Endothelial cell (in vitro differentiated cells): ENCODE measurements around the gene EVA1C. TPM values are rescaled to one million over a fixed set of nuclear protein-coding genes. Genes with fewer than 3 reads are reported as not detected.
"Not testable (repeated sequence)": the region's sequence is repeated elsewhere in the genome, so short reads cannot be mapped to it uniquely, and the experiment has no call there.

Experiments used
- DNase-seq: peaks from one replicate; pipeline ENCODE4 v3.0.0; 2021; ENCODE audit warnings: low spot score
- H3K27ac Mint-ChIP-seq: one replicate; pipeline ENCODE4 v1.8.0; 2021; ENCODE audit warnings: mixed read lengths, inconsistent platforms; ENCODE audit not compliant: unreplicated experiment
- H3K27me3 Mint-ChIP-seq: one replicate; pipeline ENCODE4 v1.8.0; 2021; ENCODE audit warnings: mild to moderate bottlenecking, moderate library complexity, mixed read lengths, inconsistent platforms; ENCODE audit not compliant: unreplicated experiment
- H3K36me3 Mint-ChIP-seq: one replicate; pipeline ENCODE4 v1.8.0; 2021; ENCODE audit warnings: mild to moderate bottlenecking, low read depth, mixed read lengths, inconsistent platforms; ENCODE audit not compliant: unreplicated experiment
- H3K4me1 Mint-ChIP-seq: one replicate; pipeline ENCODE4 v1.8.0; 2021; ENCODE audit warnings: mild to moderate bottlenecking, mixed read lengths, inconsistent platforms; ENCODE audit not compliant: unreplicated experiment
- H3K4me3 Mint-ChIP-seq: one replicate; pipeline ENCODE4 v1.8.0; 2021; ENCODE audit warnings: mild to moderate bottlenecking, mixed read lengths, inconsistent platforms; ENCODE audit not compliant: unreplicated experiment
- H3K9me3 Mint-ChIP-seq: one replicate; pipeline ENCODE4 v1.8.0; 2021; ENCODE audit warnings: mixed read lengths, inconsistent platforms; ENCODE audit not compliant: unreplicated experiment
- total RNA-seq: library from RNA; stranded (reverse); fragmentation: NEBNext Ultra II Directional; extraction: Animal tissue kit (Norgen Biotek cat#: 25700); gene quantifications from one replicate; pipeline ENCODE4 v1.2.1, GENCODE V29; 2021; ENCODE audit not compliant: unreplicated experiment
- TF ChIP-seq, protein P1 (sequence below): fragments of 200-600 bp; sonication (generic); IDR thresholded peaks from one replicate; pipeline ENCODE4 v1.5.0; 2021; ENCODE audit warnings: antibody characterized with exemption; ENCODE audit not compliant: unreplicated experiment

Gene EVA1C
- total RNA-seq, 1 donor from 2014 or later: 1.1 TPM

DNA sequence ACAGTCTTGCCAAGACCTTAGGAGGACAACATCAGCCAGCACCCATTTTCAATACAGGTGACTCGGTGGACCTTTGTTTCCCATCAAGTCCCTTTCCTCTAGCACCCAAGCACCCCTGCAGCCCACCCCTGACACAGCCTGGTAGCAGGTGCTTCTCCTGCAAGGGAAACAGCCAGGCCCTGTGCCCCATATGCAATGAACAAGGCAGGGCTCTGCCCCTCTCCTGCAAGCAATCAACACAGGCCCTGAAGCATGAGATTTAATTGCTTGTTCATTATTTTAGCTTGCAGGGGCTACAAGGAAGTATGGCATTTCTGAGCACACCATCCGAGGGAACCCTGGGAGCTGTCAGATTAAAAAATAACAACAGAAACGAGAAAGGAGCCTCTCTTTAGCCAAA, 137.4 kb downstream of the EVA1C start:
- DNase-seq: no peak

DNA sequence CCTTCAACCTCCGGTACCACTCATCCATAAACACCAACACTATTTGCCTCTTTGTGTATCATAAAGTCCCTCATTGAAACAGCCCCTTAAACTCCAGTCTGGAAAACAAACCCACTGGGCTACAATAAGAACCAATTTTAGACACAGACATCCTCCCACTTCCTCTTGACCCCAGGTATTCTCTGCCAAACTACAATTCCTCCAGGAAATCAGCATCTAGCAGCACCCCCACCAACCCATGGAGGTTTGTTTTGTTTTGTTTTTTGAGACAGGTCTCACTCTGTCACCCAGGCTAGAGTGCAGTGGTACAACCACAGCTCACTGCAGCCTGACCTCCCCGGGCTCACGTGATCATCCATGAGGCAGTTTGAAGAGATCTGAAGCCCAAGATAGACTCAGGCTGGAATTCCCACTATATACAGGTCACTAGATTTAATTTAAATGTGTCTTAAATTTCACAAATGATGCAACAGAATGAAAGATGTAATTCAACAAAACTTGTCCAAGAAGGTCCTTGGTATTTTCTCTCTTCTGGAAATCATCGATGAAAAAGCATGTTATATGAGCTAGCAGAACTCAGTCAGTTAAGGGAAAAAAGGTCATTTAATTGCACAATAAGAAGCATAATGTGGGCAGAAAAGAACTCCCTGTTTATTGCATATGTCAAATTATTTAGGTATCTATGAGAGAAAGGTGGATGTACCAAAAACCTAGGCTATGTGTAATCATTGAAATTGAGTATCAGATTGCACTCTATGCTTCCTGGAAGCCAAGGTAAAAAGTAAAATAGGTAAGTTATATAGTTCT, 142.5 kb downstream of the EVA1C start:
- H3K9me3 Mint-ChIP-seq: no peaks in the 10 kb centered on the region
- no peak overlapping the region for H3K27ac Mint-ChIP-seq
- no peaks in the 10 kb centered on the region for H3K27me3 Mint-ChIP-seq
- peaks cover 6% of the 10 kb centered on the region for H3K4me1 Mint-ChIP-seq
- no peak for DNase-seq
- no peaks in the 10 kb centered on the region for H3K36me3 Mint-ChIP-seq
- TF ChIP-seq, protein P1, sequence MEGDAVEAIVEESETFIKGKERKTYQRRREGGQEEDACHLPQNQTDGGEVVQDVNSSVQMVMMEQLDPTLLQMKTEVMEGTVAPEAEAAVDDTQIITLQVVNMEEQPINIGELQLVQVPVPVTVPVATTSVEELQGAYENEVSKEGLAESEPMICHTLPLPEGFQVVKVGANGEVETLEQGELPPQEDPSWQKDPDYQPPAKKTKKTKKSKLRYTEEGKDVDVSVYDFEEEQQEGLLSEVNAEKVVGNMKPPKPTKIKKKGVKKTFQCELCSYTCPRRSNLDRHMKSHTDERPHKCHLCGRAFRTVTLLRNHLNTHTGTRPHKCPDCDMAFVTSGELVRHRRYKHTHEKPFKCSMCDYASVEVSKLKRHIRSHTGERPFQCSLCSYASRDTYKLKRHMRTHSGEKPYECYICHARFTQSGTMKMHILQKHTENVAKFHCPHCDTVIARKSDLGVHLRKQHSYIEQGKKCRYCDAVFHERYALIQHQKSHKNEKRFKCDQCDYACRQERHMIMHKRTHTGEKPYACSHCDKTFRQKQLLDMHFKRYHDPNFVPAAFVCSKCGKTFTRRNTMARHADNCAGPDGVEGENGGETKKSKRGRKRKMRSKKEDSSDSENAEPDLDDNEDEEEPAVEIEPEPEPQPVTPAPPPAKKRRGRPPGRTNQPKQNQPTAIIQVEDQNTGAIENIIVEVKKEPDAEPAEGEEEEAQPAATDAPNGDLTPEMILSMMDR: no peak
- no peak overlapping the region for H3K4me3 Mint-ChIP-seq

More for the DNA sequence above, 137.4 kb downstream of the EVA1C start:
- Mint-ChIP-seq H3K9me3 (no peaks in the 10 kb centered on the region), H3K4me1 (peaks cover 5% of the 10 kb centered on the region), H3K27me3 (no peaks in the 10 kb centered on the region), H3K4me3 (no peak overlapping the region), H3K36me3 (no peaks in the 10 kb centered on the region), H3K27ac (no peak overlapping the region)
- TF ChIP-seq, protein P1: no peak

DNA sequence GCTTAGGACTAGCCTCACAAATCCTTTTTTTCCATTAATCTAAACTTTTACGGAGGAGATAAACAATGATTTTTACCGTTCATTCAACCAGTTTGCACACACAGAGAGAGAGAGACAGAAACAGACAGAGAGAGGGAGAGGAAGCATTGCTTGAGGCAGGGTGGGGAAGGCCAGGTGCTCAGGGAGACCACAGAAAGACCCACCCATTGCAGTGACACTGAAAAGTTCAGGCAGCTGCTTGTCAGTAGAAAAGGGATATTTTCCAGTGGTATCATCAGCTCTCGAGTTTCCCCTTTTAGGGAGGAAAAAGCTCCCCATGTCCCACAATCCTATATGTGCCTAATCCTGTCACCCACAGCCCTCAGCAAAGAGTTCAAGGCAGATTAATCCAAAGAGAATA, 145.6 kb downstream of the EVA1C start:
- no peak for DNase-seq
- peaks cover 6% of the 10 kb centered on the region for H3K4me1 Mint-ChIP-seq
- no peak overlapping the region for H3K27ac Mint-ChIP-seq
- no peaks in the 10 kb centered on the region for H3K36me3 Mint-ChIP-seq
- H3K4me3 Mint-ChIP-seq: no peak overlapping the region
- no peaks in the 10 kb centered on the region for H3K27me3 Mint-ChIP-seq
- TF ChIP-seq, protein P1: no peak
- no peaks in the 10 kb centered on the region for H3K9me3 Mint-ChIP-seq

DNA sequence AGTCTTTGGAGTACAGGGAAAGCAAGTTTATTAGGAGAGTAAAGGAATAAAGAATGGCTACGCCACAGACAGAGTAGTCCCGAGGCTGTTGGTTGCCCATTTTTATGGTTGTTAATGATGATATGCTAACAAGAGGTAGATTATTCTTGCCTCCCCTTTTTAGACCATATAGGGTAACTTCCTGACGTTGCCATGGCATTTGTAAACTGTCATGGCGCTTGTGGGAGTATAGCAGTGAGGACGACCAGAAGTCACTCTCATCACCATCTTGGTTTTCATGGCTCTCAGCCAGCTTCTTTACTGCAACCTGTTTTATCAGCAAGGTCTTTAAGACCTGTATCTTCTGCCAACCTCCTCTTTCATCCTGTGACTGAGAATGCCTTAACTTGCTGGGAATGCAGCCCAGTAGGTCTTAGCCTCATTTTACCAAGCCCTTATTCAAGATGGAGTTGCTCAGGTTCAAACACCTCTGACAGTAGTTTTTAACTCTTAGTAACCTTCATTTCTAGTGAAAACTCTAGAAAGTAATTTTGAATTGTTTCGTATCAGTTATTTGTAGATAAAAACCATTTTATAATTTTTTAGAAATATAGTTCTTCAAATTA, 146.6 kb downstream of the EVA1C start:
- no peaks in the 10 kb centered on the region for H3K36me3 Mint-ChIP-seq
- H3K4me3 Mint-ChIP-seq: no peak overlapping the region
- DNase-seq: no peak
- H3K9me3 Mint-ChIP-seq: no peaks in the 10 kb centered on the region
- no peak overlapping the region for H3K27ac Mint-ChIP-seq
- TF ChIP-seq, protein P1: no peak
- no peaks in the 10 kb centered on the region for H3K27me3 Mint-ChIP-seq
- peaks cover 6% of the 10 kb centered on the region for H3K4me1 Mint-ChIP-seq

DNA sequence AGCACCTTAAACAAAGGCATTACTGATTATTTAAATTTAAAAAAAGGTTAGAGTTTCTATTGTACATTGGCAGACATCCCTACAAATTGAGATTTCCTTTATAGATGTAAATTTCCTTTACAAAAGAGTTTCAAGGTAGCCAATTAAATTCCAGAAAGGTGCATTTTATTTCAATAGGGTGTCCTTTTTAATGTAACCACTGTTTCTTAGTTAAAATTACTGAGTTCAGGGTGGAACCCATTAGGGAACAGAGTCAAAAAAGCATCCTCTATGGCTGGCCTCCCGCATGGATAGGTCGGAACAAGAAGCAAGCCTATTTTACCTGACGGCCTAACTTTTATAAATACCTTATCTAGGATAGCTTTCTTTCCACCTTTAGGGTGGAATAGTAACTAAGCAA, 148.4 kb downstream of the EVA1C start:
- DNase-seq: no peak
- Mint-ChIP-seq H3K27me3 (no peaks in the 10 kb centered on the region), H3K9me3 (peaks cover 8% of the 10 kb centered on the region), H3K36me3 (peaks cover 4% of the 10 kb centered on the region), H3K4me3 (no peak overlapping the region), H3K4me1 (no peaks in the 10 kb centered on the region), H3K27ac (no peak overlapping the region)
- TF ChIP-seq, protein P1: no peak

DNA sequence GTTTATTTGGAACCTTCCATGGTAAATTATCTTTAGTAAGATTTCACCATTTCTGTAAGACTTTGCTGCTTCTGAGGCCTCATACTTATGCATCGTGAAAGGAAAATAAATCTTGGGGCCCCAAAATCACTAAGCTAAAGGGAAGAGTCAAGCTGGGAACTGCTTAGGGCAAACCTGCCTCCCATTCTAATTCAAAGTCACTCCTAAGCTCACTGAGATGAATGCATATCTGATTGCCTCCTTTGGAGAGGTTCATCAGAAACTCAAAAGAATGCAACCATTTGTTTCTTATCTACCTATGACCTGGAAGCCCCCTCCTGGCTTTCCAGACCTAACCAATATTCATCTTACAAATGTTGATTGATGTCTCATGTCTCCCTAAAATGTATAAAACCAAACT, 149.0 kb downstream of the EVA1C start:
- H3K4me1 Mint-ChIP-seq, H3K9me3 Mint-ChIP-seq, H3K4me3 Mint-ChIP-seq, H3K36me3 Mint-ChIP-seq, H3K27me3 Mint-ChIP-seq, H3K27ac Mint-ChIP-seq, DNase-seq: not testable (repeated sequence)
